OCI-LY7 (cell line): Measurements from ENCODE around the gene OXA1L. TPM values are rescaled to one million over a fixed set of nuclear protein-coding genes. Genes with fewer than 3 reads are reported as not detected.

Experiments
- BruUV-seq: library from RNA; stranded (reverse); fragments of 400-500 nt; replicated peaks from 2 replicates; lab custom pipeline; 2021; lab: Mats Ljungman, UMichigan
- CTCF ChIA-PET: fragments of 300-600 bp; sonication (Branson Sonifier 250); formaldehyde crosslinking; loops from one replicate; lab custom pipeline; 2022; ENCODE audit warnings: antibody characterized with exemption; ENCODE audit not compliant: unreplicated experiment; lab: Charles Lee
- POLR2A ChIA-PET: fragments of 300-600 bp; sonication (Branson Sonifier 250); formaldehyde crosslinking; loops from one replicate; lab custom pipeline; 2022; ENCODE audit warnings: antibody characterized with exemption; lab: Charles Lee
- DNase-seq: peaks from one replicate; pipeline ENCODE4 v3.0.0-alpha.2; 2015; ENCODE audit warnings: low spot score
- H2AFZ ChIP-seq: fragments of 200-600 bp; sonication (generic), shearing (Covaris generic); 2 replicates; pipeline ENCODE4 v1.6.1; 2014; ENCODE audit warnings: mild to moderate bottlenecking, antibody characterized with exemption, low read length, moderate library complexity
- H3K27ac ChIP-seq: fragments of 200-600 bp; sonication (generic); 2 replicates; pipeline ENCODE4 v1.5.1; 2014; ENCODE audit warnings: mixed run types, low read depth, mild to moderate bottlenecking, moderate library complexity, low read length, inconsistent platforms; ENCODE audit not compliant: poor library complexity, severe bottlenecking
- H3K36me3 ChIP-seq: fragments of 200-600 bp; sonication (generic); 2 replicates; pipeline ENCODE4 v1.6.1; 2014; ENCODE audit warnings: mild to moderate bottlenecking, antibody characterized with exemption, low read length, moderate library complexity, mixed read lengths; ENCODE audit not compliant: insufficient read depth
- H3K4me1 ChIP-seq: fragments of 200-600 bp; sonication (generic); 2 replicates; pipeline ENCODE4 v1.5.1; 2014; ENCODE audit warnings: mild to moderate bottlenecking, low read length; ENCODE audit not compliant: insufficient read depth, poor library complexity, severe bottlenecking
- H3K4me2 ChIP-seq: fragments of 200-600 bp; sonication (generic); 2 replicates; pipeline ENCODE4 v1.6.1; 2014; ENCODE audit warnings: mild to moderate bottlenecking, low read length
- H3K4me3 ChIP-seq: fragments of 200-600 bp; sonication (generic); 2 replicates; pipeline ENCODE4 v1.5.1; 2014; ENCODE audit warnings: mild to moderate bottlenecking, low read depth, low read length; ENCODE audit not compliant: poor library complexity, severe bottlenecking
- H3K79me2 ChIP-seq: fragments of 200-600 bp; sonication (generic); 2 replicates; pipeline ENCODE4 v1.6.1; 2016; ENCODE audit warnings: low read depth, mild to moderate bottlenecking, low read length, moderate library complexity, mixed read lengths; ENCODE audit not compliant: insufficient read depth
- H3K9me2 ChIP-seq: fragments of 200-600 bp; sonication (generic); 2 replicates; pipeline ENCODE4 v1.6.1; 2016; ENCODE audit warnings: mild to moderate bottlenecking, low read length, mixed read lengths; ENCODE audit not compliant: insufficient read depth
- H3K9me3 ChIP-seq: fragments of 200-600 bp; sonication (generic); 2 replicates; pipeline ENCODE4 v1.6.1; 2014; ENCODE audit warnings: mild to moderate bottlenecking, mixed run types, low read length, mixed read lengths
- H4K20me1 ChIP-seq: fragments of 200-600 bp; sonication (generic); 2 replicates; pipeline ENCODE4 v1.6.1; 2014; ENCODE audit warnings: mild to moderate bottlenecking, antibody characterized with exemption, low read length, moderate library complexity, mixed read lengths; ENCODE audit not compliant: insufficient read depth
- CTCF ChIP-seq: fragments of 200-600 bp; sonication (generic); conservative IDR thresholded peaks from 2 replicates; pipeline ENCODE4 v1.5.1; 2014; ENCODE audit warnings: mild to moderate bottlenecking, antibody characterized with exemption, low read length, moderate library complexity, mixed read lengths
- EZH2phosphoT487 ChIP-seq: fragments of 200-600 bp; sonication (generic); IDR thresholded peaks from 2 replicates; pipeline ENCODE4 v1.6.1; 2018; ENCODE audit warnings: low read depth, borderline replicate concordance, mild to moderate bottlenecking, mixed run types, antibody characterized with exemption, low read length, moderate library complexity, mixed read lengths
- intact Hi-C: fragments of 100-400 bp; cut with micrococcal nuclease; formaldehyde crosslinking; loops from one replicate; pipeline ENCODE4 v1.10.0; 2022; ENCODE audit not compliant: unreplicated experiment
- small RNA-seq: library from RNA; depleted of rRNA; stranded (forward); fragments of <200 nt; gene quantifications from one replicate; pipeline ENCODE3, GENCODE V24; 2014
- total RNA-seq, 2 experiments: library from RNA; depleted of rRNA in 1 of 2; stranded (reverse); fragments of >200 nt in 1 of 2; shearing (Covaris generic) in 1 of 2; gene quantifications; 2 replicates each; pipeline ENCODE4 v1.2.3, GENCODE V29; 2014 to 2022

OXA1L gene
- total RNA-seq, 2 experiments from 2014 or later = 141 to 153 TPM

GRCh38 chr14:22821193-22822015 lies 54.9 kb downstream of the OXA1L start:
- H3K9me3 ChIP-seq = no peaks in the 10 kb centered on the region
- no peak overlapping the region for H3K4me3 ChIP-seq
- no peak for DNase-seq
- H4K20me1 ChIP-seq = no peaks in the 10 kb centered on the region
- H3K4me2 ChIP-seq = no peak overlapping the region
- ChIA-PET POLR2A (interaction anchor here (0.5 kb wide), 1 partner anchor 56 kb away, joined by 4 read pairs; no protein-coding TSS in a partner anchor), CTCF (interaction anchor here (0.6 kb wide), 1 partner anchor 164 kb away, joined by 3 read pairs; no protein-coding TSS in a partner anchor)
- no peak overlapping the region for H2AFZ ChIP-seq
- H3K9me2 ChIP-seq = no peaks in the 10 kb centered on the region
- peaks cover 72% of the 10 kb centered on the region for H3K4me1 ChIP-seq
- BruUV-seq = no TSS peak
- no peaks in the 10 kb centered on the region for H3K79me2 ChIP-seq
- TF ChIP-seq CTCF = no peak
- TF ChIP-seq EZH2phosphoT487 = no peak
- H3K27ac ChIP-seq = peak overlapping the region; percentile 17
- no peaks in the 10 kb centered on the region for H3K36me3 ChIP-seq
- intact Hi-C loops = loop anchor here (2.0 to 5.0 kb wide), 3 partner anchors 51 to 435 kb away; partner anchors contain the start of gene LRP10

- ChIA-PET CTCF (interaction anchor here (0.8 to 1.8 kb wide), 4 partner anchors 11 to 31 kb away, joined by 3 to 15 read pairs (median 6); no protein-coding TSS in a partner anchor), POLR2A (interaction anchor here (1.0 to 3.7 kb wide), 7 partner anchors 15 to 56 kb away, joined by 4 to 42 read pairs (median 9); partner anchors contain the start of gene OXA1L)
- H2AFZ ChIP-seq = peak overlapping the region; percentile 84; the same call in 1 of the 2 replicates
- H4K20me1 ChIP-seq = no peaks in the 10 kb centered on the region
- no peak for TF ChIP-seq EZH2phosphoT487
- no peak for TF ChIP-seq CTCF
- no peak for DNase-seq
- intact Hi-C loops = loop anchor here (2.0 to 5.0 kb wide), 2 partner anchors 50 to 79 kb away; partner anchors contain the start of gene LRP10
- no peaks in the 10 kb centered on the region for H3K36me3 ChIP-seq
- H3K4me1 ChIP-seq = peaks cover 75% of the 10 kb centered on the region
- no peaks in the 10 kb centered on the region for H3K9me2 ChIP-seq
- peak overlapping the region; percentile 82 for H3K27ac ChIP-seq
- no TSS peak for BruUV-seq
- peak overlapping the region; percentile 73 for H3K4me2 ChIP-seq
- no peak overlapping the region for H3K4me3 ChIP-seq
- no peaks in the 10 kb centered on the region for H3K9me3 ChIP-seq
- no peaks in the 10 kb centered on the region for H3K79me2 ChIP-seq
Measured at GRCh38 chr14:22822016-22822570, 55.6 kb downstream of the OXA1L start.

Small RNA genes within 50 kb of the gene (small RNA-seq; reads per million reads assigned to genes)
- not detected for gene RF00588

Other genes starting within 250 kb of the OXA1L start
- 88.6 and 154 TPM in 2 replicates for gene DAD1, start 177.5 kb upstream of the OXA1L start, total RNA-seq (2014; rRNA removed; shearing (Covaris generic))
- gene DAD1, start 177.5 kb upstream of the OXA1L start, total RNA-seq (2022) = 115 and 117 TPM in 2 replicates
- 5.6 and 6.6 TPM in 2 replicates for gene ABHD4, start 168.4 kb upstream of the OXA1L start, total RNA-seq (2014; rRNA removed; shearing (Covaris generic))
- gene ABHD4, start 168.4 kb upstream of the OXA1L start, total RNA-seq (2022) = 15.1 and 15.6 TPM in 2 replicates
- gene OR6J1, start 122.3 kb upstream of the OXA1L start, total RNA-seq (2014; rRNA removed; shearing (Covaris generic)) = not detected in 2 replicates
- not detected in 2 replicates for gene OR6J1, start 122.3 kb upstream of the OXA1L start, total RNA-seq (2022)
- 30.6 and 32.7 TPM in 2 replicates for gene SLC7A7, start 48.7 kb downstream of the OXA1L start, total RNA-seq (2014; rRNA removed; shearing (Covaris generic))
- 50.0 and 59.2 TPM in 2 replicates for gene SLC7A7, start 48.7 kb downstream of the OXA1L start, total RNA-seq (2022)
- 100 and 126 TPM in 2 replicates for gene MRPL52, start 63.2 kb downstream of the OXA1L start, total RNA-seq (2014; rRNA removed; shearing (Covaris generic))
- gene MRPL52, start 63.2 kb downstream of the OXA1L start, total RNA-seq (2022) = 164 and 181 TPM in 2 replicates
- gene MMP14, start 69.9 kb downstream of the OXA1L start, total RNA-seq (2014; rRNA removed; shearing (Covaris generic)) = 2.8 TPM in 2 replicates
- gene MMP14, start 69.9 kb downstream of the OXA1L start, total RNA-seq (2022) = 9.0 and 11.9 TPM in 2 replicates
- gene LRP10, start 105.1 kb downstream of the OXA1L start, total RNA-seq (2014; rRNA removed; shearing (Covaris generic)) = 19.0 and 25.5 TPM in 2 replicates
- 53.3 and 55.1 TPM in 2 replicates for gene LRP10, start 105.1 kb downstream of the OXA1L start, total RNA-seq (2022)
- 1.1 and 5.7 TPM in 2 replicates for gene REM2, start 116.5 kb downstream of the OXA1L start, total RNA-seq (2014; rRNA removed; shearing (Covaris generic))
- gene REM2, start 116.5 kb downstream of the OXA1L start, total RNA-seq (2022) = 1.5 and 2.1 TPM in 2 replicates
- 81.0 and 106 TPM in 2 replicates for gene RBM23, start 152.5 kb downstream of the OXA1L start, total RNA-seq (2014; rRNA removed; shearing (Covaris generic))
- gene RBM23, start 152.5 kb downstream of the OXA1L start, total RNA-seq (2022) = 90.1 and 91.0 TPM in 2 replicates
- gene PRMT5, start 162.7 kb downstream of the OXA1L start, total RNA-seq (2014; rRNA removed; shearing (Covaris generic)) = 82.2 and 93.1 TPM in 2 replicates
- 124 and 135 TPM in 2 replicates for gene PRMT5, start 162.7 kb downstream of the OXA1L start, total RNA-seq (2022)
- gene HAUS4, start 190.4 kb downstream of the OXA1L start, total RNA-seq (2014; rRNA removed; shearing (Covaris generic)) = 105 and 126 TPM in 2 replicates
- 96.7 and 103 TPM in 2 replicates for gene HAUS4, start 190.4 kb downstream of the OXA1L start, total RNA-seq (2022)
- 0.13 and 0.22 TPM in 2 replicates for gene AJUBA, start 215.9 kb downstream of the OXA1L start, total RNA-seq (2014; rRNA removed; shearing (Covaris generic))
- gene AJUBA, start 215.9 kb downstream of the OXA1L start, total RNA-seq (2022) = 0.37 and 0.88 TPM in 2 replicates
- 13.8 and 17.9 TPM in 2 replicates for gene C14orf93, start 243.5 kb downstream of the OXA1L start, total RNA-seq (2014; rRNA removed; shearing (Covaris generic))
- 15.2 and 17.4 TPM in 2 replicates for gene C14orf93, start 243.5 kb downstream of the OXA1L start, total RNA-seq (2022)